Measurements from ENCODE around the gene PDGFRA.
"Not testable (repeated sequence)": the region's sequence is repeated elsewhere in the genome, so short reads cannot be mapped to it uniquely, and the experiment has no call there.

PDGFRA gene

DNA sequence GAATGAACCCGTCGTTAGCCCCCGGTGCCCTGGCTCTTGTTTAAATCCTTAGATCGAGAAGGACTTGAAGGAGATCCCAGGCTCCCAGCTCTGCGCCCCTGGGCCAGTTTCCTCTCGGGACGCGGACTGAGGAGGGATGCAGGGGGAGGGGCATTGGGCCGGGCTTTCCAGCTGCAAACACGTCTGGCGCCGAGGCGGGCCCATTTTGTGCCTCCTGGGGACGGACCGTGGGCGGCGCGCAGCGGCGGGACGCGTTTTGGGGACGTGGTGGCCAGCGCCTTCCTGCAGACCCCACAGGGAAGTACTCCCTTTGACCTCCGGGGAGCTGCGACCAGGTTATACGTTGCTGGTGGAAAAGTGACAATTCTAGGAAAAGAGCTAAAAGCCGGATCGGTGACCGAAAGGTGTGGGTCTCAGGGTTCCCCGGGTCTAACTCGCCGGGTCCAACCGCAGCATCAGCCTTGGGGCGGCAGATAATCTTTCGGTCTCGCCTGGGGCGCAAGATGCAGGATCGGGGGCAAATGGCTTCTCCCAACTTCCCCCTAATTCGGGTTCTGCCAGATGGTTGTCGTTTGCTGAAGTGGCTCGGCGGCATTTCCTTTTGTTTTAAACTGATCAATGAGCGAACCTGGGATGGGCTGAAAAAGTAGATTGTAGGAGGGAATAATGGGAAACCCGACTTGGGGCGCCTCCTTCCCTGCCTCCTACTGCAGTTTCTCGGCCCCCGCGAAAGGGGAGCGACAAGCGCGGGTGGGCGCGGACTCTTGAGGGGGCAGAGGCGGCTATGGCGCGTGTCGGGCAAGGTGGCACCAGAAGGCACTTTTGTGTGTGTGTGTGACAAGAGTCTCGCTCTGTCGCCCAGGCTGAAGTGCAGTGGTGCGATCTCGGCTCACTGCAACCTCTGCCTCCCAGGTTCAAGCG lies 2.9 kb downstream of the PDGFRA start:
- Mint-ChIP-seq H3K27ac (no peak overlapping the region), H3K36me3 (ENCODE audit: low read depth) (no peaks in the 10 kb centered on the region), H3K27me3 (peaks cover 85% of the 10 kb centered on the region), H3K4me3 (peak overlapping the region; percentile 38), H3K9me3 (no peaks in the 10 kb centered on the region), H3K4me1 (ENCODE audit: low read depth) (peaks cover 42% of the 10 kb centered on the region)
- DNase-seq: peak; percentile 37

GRCh38 chr4:54233277-54233696 lies 4.2 kb downstream of the PDGFRA start:
- peak; percentile 88 for DNase-seq
- H3K4me1 Mint-ChIP-seq (ENCODE audit: low read depth): peaks cover 30% of the 10 kb centered on the region
- H3K4me3 Mint-ChIP-seq: peak overlapping the region; percentile 71
- H3K27ac Mint-ChIP-seq: no peak overlapping the region
- H3K27me3 Mint-ChIP-seq: peaks cover 78% of the 10 kb centered on the region
- no peaks in the 10 kb centered on the region for H3K9me3 Mint-ChIP-seq
- no peaks in the 10 kb centered on the region for H3K36me3 Mint-ChIP-seq (ENCODE audit: low read depth)

GRCh38 chr4:54233697-54234496 lies 4.8 kb downstream of the PDGFRA start:
- H3K27ac Mint-ChIP-seq: no peak overlapping the region
- no peaks in the 10 kb centered on the region for H3K36me3 Mint-ChIP-seq (ENCODE audit: low read depth)
- H3K9me3 Mint-ChIP-seq: no peaks in the 10 kb centered on the region
- peak overlapping the region; percentile 71 for H3K4me3 Mint-ChIP-seq
- peak; percentile 76 for DNase-seq
- H3K27me3 Mint-ChIP-seq: peaks cover 72% of the 10 kb centered on the region
- H3K4me1 Mint-ChIP-seq (ENCODE audit: low read depth): peaks cover 26% of the 10 kb centered on the region

GRCh38 chr4:54234497-54235205 lies 5.6 kb downstream of the PDGFRA start:
- Mint-ChIP-seq H3K9me3 (no peaks in the 10 kb centered on the region), H3K4me1 (ENCODE audit: low read depth) (peaks cover 20% of the 10 kb centered on the region), H3K27ac (no peak overlapping the region), H3K27me3 (peaks cover 64% of the 10 kb centered on the region), H3K4me3 (no peak overlapping the region), H3K36me3 (ENCODE audit: low read depth) (no peaks in the 10 kb centered on the region)
- no peak for DNase-seq

DNA sequence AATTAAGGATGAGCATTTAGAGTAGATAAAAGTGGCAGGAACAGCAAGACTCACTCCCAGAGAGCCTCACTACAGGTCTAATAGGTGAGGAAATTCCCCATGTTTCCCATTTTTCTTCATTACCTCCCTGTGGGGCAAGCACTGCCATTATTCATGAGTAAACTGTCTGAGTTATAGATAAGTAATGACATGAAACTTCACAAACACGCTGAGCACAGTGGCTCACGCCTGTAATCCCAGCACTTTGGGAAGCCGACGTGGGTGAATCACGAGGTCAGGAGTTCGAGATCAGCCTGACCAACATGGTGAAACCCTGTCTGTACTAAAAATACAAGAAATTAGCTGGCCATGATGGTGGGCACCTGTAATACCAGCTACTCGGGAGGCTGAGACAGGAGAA lies 7.2 kb downstream of the PDGFRA start:
- H3K9me3 Mint-ChIP-seq; H3K4me3 Mint-ChIP-seq; H3K36me3 Mint-ChIP-seq (ENCODE audit: low read depth); DNase-seq; H3K27ac Mint-ChIP-seq: not testable (repeated sequence)
- peaks cover 55% of the 10 kb centered on the region for H3K27me3 Mint-ChIP-seq
- H3K4me1 Mint-ChIP-seq (ENCODE audit: low read depth): peaks cover 12% of the 10 kb centered on the region

- Mint-ChIP-seq H3K27ac (no peak overlapping the region), H3K36me3 (ENCODE audit: low read depth) (no peaks in the 10 kb centered on the region), H3K27me3 (peaks cover 49% of the 10 kb centered on the region), H3K4me1 (ENCODE audit: low read depth) (peaks cover 6% of the 10 kb centered on the region), H3K9me3 (no peaks in the 10 kb centered on the region), H3K4me3 (no peak overlapping the region)
- DNase-seq: no peak
Observed at GRCh38 chr4:54237770-54238169, 8.7 kb downstream of the PDGFRA start.

DNA sequence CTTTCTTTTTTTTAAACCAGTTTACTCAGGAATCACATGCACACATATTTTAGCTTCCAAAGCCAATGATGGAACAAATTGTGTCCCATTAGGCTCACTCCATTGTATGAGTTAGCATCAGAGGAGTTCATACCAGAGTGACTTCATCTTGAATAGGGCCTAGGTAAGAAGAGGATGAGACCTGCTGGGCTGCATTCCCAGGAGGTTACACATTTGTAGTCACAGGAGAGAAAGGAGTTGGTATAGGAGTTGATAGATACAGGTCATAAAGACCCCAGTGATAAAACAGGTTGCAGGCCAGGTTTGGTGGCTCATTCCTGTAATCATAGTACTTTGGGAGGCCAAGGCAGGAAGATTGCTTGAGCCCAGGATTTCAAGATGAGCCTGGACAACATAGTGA lies 9.3 kb downstream of the PDGFRA start:
- H3K4me1 Mint-ChIP-seq (ENCODE audit: low read depth): peaks cover 6% of the 10 kb centered on the region
- no peak overlapping the region for H3K27ac Mint-ChIP-seq
- no peaks in the 10 kb centered on the region for H3K36me3 Mint-ChIP-seq (ENCODE audit: low read depth)
- H3K27me3 Mint-ChIP-seq: peaks cover 55% of the 10 kb centered on the region
- H3K9me3 Mint-ChIP-seq: no peaks in the 10 kb centered on the region
- no peak overlapping the region for H3K4me3 Mint-ChIP-seq
- DNase-seq: no peak

- H3K4me3 Mint-ChIP-seq; H3K4me1 Mint-ChIP-seq (ENCODE audit: low read depth); H3K9me3 Mint-ChIP-seq; DNase-seq; H3K36me3 Mint-ChIP-seq (ENCODE audit: low read depth); H3K27ac Mint-ChIP-seq: not testable (repeated sequence)
- H3K27me3 Mint-ChIP-seq: peaks cover 39% of the 10 kb centered on the region
Observed at GRCh38 chr4:54241268-54241823, 12.3 kb downstream of the PDGFRA start.

- H3K4me3 Mint-ChIP-seq; H3K4me1 Mint-ChIP-seq (ENCODE audit: low read depth); DNase-seq; H3K27ac Mint-ChIP-seq; H3K36me3 Mint-ChIP-seq (ENCODE audit: low read depth); H3K9me3 Mint-ChIP-seq: not testable (repeated sequence)
- peaks cover 33% of the 10 kb centered on the region for H3K27me3 Mint-ChIP-seq
Observed at GRCh38 chr4:54243541-54243940, 14.4 kb downstream of the PDGFRA start.

- H3K4me1 Mint-ChIP-seq (ENCODE audit: low read depth); H3K9me3 Mint-ChIP-seq; H3K4me3 Mint-ChIP-seq; DNase-seq; H3K36me3 Mint-ChIP-seq (ENCODE audit: low read depth); H3K27me3 Mint-ChIP-seq; H3K27ac Mint-ChIP-seq: not testable (repeated sequence)
Observed at GRCh38 chr4:54252312-54252711, 23.2 kb downstream of the PDGFRA start.

DNA sequence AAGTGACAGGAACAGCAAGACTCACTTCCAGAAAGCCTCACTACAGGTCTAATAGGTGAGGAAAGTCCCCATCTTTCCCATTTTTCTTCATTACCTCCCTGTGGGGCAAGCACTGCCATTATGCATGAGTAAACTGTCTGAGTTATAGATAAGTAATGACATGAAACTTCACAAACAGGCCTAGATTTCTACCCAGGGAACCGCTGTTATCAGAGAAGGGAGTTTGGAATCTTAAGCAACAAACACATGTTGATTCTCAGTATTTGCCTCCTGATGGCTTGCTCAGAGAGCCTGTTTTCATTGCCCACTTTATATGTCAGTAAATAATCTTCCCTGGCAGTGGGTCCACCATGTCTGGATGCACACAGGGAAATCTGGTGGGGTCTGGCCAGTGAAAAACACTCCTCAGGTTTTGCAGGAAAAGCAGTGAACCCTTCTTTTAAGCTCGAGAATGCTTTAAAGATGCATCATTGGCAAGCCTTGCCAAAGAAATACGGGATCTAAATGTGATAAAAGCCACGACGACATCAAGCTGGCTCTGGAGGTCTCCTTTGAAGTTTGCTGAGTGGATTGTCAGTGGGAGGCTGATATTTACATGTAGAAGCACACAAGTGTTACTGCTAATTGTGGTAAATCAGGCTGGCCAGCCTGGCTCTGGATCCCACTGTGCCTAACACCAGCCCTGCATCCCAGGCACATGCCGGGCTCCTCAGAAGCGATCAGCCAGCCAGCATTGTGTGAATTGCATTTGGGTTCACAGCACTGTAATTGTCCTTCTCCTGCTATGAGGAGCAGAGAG lies 25.2 kb downstream of the PDGFRA start:
- Mint-ChIP-seq H3K9me3 (peaks cover 3% of the 10 kb centered on the region), H3K4me1 (ENCODE audit: low read depth) (no peaks in the 10 kb centered on the region), H3K27ac (no peak overlapping the region), H3K36me3 (ENCODE audit: low read depth) (no peaks in the 10 kb centered on the region), H3K27me3 (no peaks in the 10 kb centered on the region), H3K4me3 (no peak overlapping the region)
- no peak for DNase-seq

- H3K9me3 Mint-ChIP-seq: peaks cover 3% of the 10 kb centered on the region
- no peak overlapping the region for H3K4me3 Mint-ChIP-seq
Observed at GRCh38 chr4:54254915-54255246, 25.8 kb downstream of the PDGFRA start.

GRCh38 chr4:54255881-54256280 lies 26.8 kb downstream of the PDGFRA start:
- no peak for DNase-seq
- H3K4me3 Mint-ChIP-seq: no peak overlapping the region

More at GRCh38 chr4:54254915-54255246, 25.8 kb downstream of the PDGFRA start:
- Mint-ChIP-seq H3K27me3 (no peaks in the 10 kb centered on the region), H3K27ac (no peak overlapping the region), H3K36me3 (ENCODE audit: low read depth) (no peaks in the 10 kb centered on the region), H3K4me1 (ENCODE audit: low read depth) (no peaks in the 10 kb centered on the region)
- DNase-seq: no peak

More at GRCh38 chr4:54255881-54256280, 26.8 kb downstream of the PDGFRA start:
- Mint-ChIP-seq H3K36me3 (ENCODE audit: low read depth) (no peaks in the 10 kb centered on the region), H3K4me1 (ENCODE audit: low read depth) (no peaks in the 10 kb centered on the region), H3K9me3 (peaks cover 3% of the 10 kb centered on the region), H3K27ac (no peak overlapping the region), H3K27me3 (peaks cover 4% of the 10 kb centered on the region)

Data from activated T-cell treated with anti-CD3 and anti-CD28 coated beads, Interleukin-2, amount 50 U/mL, for 24 hours (primary cell).